SK-N-SH treated with all-trans-retinoic acid at 6 μM for 48 hours (cell line): ENCODE measurements around the gene CSF3R.

Source experiments
- ATAC-seq: fragments of 200-7000 bp; cut with Tn5 transposase; 3 replicates; pipeline ENCODE4 v1.9.1; 2020; ENCODE audit warnings: mild to moderate bottlenecking, moderate library complexity
- ARNTL ChIP-seq: fragments of 450-650 bp; formaldehyde crosslinking; IDR thresholded peaks from 2 replicates; pipeline ENCODE4 v1.5.0; 2020; ENCODE audit warnings: low read depth, mild to moderate bottlenecking, moderate library complexity, borderline replicate concordance
- CREB5 ChIP-seq: fragments of 250-450 bp; sonication (Bioruptor Pico); IDR thresholded peaks from 2 replicates; pipeline ENCODE4 v1.5.1; 2020; ENCODE audit warnings: low read depth, mild to moderate bottlenecking, moderate library complexity
- PPARA ChIP-seq: fragments of 250-450 bp; sonication (Bioruptor Pico); IDR thresholded peaks from 2 replicates; pipeline ENCODE4 v1.5.0; 2020; ENCODE audit warnings: mild to moderate bottlenecking, borderline replicate concordance
- SNAI2 ChIP-seq: fragments of 250-450 bp; sonication (Bioruptor Pico); IDR thresholded peaks from 2 replicates; pipeline ENCODE4 v1.5.0; 2020; ENCODE audit warnings: mild to moderate bottlenecking, moderate library complexity
- ZFP3 ChIP-seq: fragments of 250-450 bp; sonication (Bioruptor Pico); IDR thresholded peaks from 2 replicates; pipeline ENCODE4 v1.5.0; 2020; ENCODE audit warnings: mild to moderate bottlenecking, moderate library complexity

The CSF3R gene

DNA sequence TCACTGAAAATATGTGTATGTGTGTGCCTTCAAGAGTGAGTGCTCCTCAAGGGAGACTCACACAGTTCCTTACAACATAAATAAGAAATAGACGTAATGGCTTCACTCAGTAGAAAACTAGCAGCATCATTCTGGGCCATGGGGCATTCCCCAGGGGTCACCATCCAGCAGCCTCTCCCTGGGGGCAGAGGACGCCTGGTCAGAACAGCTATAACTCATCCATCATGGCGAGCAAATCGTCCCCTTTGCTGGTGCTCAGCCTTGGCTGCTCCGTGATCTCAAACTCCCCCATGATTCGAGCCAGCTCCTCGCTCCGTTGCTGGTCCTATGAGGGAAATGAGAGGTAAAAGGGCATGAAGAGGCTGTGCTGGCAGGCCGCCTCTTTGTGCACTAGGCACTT, 64.8 kb downstream of the CSF3R start:
- TF ChIP-seq CREB5 (CRISPR knock-in tag), result no peak
- TF ChIP-seq PPARA (CRISPR knock-in tag), result no peak
- TF ChIP-seq SNAI2 (CRISPR knock-in tag), result no peak
- TF ChIP-seq ARNTL (CRISPR knock-in tag), result no peak
- no peak for TF ChIP-seq ZFP3 (CRISPR knock-in tag)
- no peak for ATAC-seq
